Naive thymus-derived CD4-positive, alpha-beta T cell (primary cell): ENCODE data around the gene TIMP4. TPM values are rescaled to one million over a fixed set of nuclear protein-coding genes. Genes with fewer than 3 reads are reported as not detected.

Experiments
- ATAC-seq: fragments of 150-1000 bp; cut with Tn5 transposase; 2 replicates; pipeline ENCODE4 v1.10.0; 2021; ENCODE audit warnings: mild to moderate bottlenecking, moderate library complexity
- CTCF ChIA-PET: fragments of 350-600 bp; sonication (Branson Sonifier 250); formaldehyde crosslinking; loops from one replicate; lab custom pipeline; 2021; ENCODE audit warnings: antibody characterized with exemption; lab: Charles Lee
- POLR2A ChIA-PET: fragments of 350-600 bp; sonication (Branson Sonifier 250); formaldehyde crosslinking; loops from one replicate; lab custom pipeline; 2021; ENCODE audit warnings: antibody characterized with exemption, inconsistent platforms; lab: Charles Lee
- DNase-seq, 9 donors: peaks; one replicate each; pipeline versions ENCODE4 v3.0.0 to v3.0.0-alpha.2; 2020 to 2022; ENCODE audit warnings: mixed read lengths in 1 of 9
- H3K27ac ChIP-seq: one replicate; pipeline ENCODE4 v1.7.0; 2013; ENCODE audit warnings: mild to moderate bottlenecking, low read depth, low read length, moderate library complexity
- H3K27me3 ChIP-seq, 2 donors: one replicate each; pipeline ENCODE4 v1.7.0; 2013; ENCODE audit warnings: low read length in 2 of 2, mild to moderate bottlenecking in 2 of 2, moderate library complexity in 2 of 2; ENCODE audit not compliant: control insufficient read depth in 2 of 2, insufficient read depth in 2 of 2
- H3K36me3 ChIP-seq, 3 experiments: 1 replicate in 2 of 3; 2 replicates in 1 of 3; pipeline ENCODE4 v1.7.0; 2013; ENCODE audit warnings: low read length in 3 of 3, mild to moderate bottlenecking in 3 of 3, moderate library complexity in 1 of 3; ENCODE audit not compliant: insufficient read depth in 3 of 3, control insufficient read depth in 2 of 3
- H3K4me1 ChIP-seq, 2 donors: one replicate each; pipeline ENCODE4 v1.7.0; 2013; ENCODE audit warnings: low read length in 2 of 2, mild to moderate bottlenecking in 2 of 2, moderate library complexity in 1 of 2; ENCODE audit not compliant: control insufficient read depth in 2 of 2, insufficient read depth in 2 of 2
- H3K4me3 ChIP-seq: 2 replicates; pipeline ENCODE4 v1.7.0; 2013; ENCODE audit warnings: mild to moderate bottlenecking, low read length
- H3K9me3 ChIP-seq, 3 experiments: 1 replicate in 2 of 3; 2 replicates in 1 of 3; pipeline ENCODE4 v1.7.0; 2013; ENCODE audit warnings: low read length in 3 of 3; ENCODE audit not compliant: control insufficient read depth in 2 of 3
- H3K27ac Mint-ChIP-seq, 9 donors: one replicate each; pipeline ENCODE4 v1.8.0; 2020 to 2022; ENCODE audit warnings: mixed read lengths in 9 of 9, mild to moderate bottlenecking in 8 of 9, moderate library complexity in 5 of 9, inconsistent platforms in 2 of 9
- H3K27me3 Mint-ChIP-seq, 5 donors: one replicate each; pipeline ENCODE4 v1.8.0; 2021 to 2022; ENCODE audit warnings: mixed read lengths in 5 of 5, mild to moderate bottlenecking in 1 of 5
- H3K36me3 Mint-ChIP-seq, 5 donors: one replicate each; pipeline ENCODE4 v1.8.0; 2020 to 2022; ENCODE audit warnings: mixed read lengths in 5 of 5, mild to moderate bottlenecking in 3 of 5, inconsistent platforms in 1 of 5
- H3K4me1 Mint-ChIP-seq, 7 donors: one replicate each; pipeline ENCODE4 v1.8.0; 2020 to 2022; ENCODE audit warnings: mixed read lengths in 7 of 7, mild to moderate bottlenecking in 3 of 7, inconsistent platforms in 1 of 7
- H3K4me3 Mint-ChIP-seq, 10 donors: one replicate each; pipeline ENCODE4 v1.8.0; 2020 to 2022; ENCODE audit warnings: mild to moderate bottlenecking in 10 of 10, mixed read lengths in 10 of 10, moderate library complexity in 6 of 10, inconsistent platforms in 2 of 10
- H3K9me3 Mint-ChIP-seq, 11 donors: one replicate each; pipeline ENCODE4 v1.8.0; 2020 to 2022; ENCODE audit warnings: mixed read lengths in 11 of 11, mild to moderate bottlenecking in 4 of 11, inconsistent platforms in 1 of 11, moderate library complexity in 1 of 11
- intact Hi-C, 2 donors: fragments of 100-400 bp; cut with micrococcal nuclease; formaldehyde crosslinking; loops; one replicate each; pipeline ENCODE4 v1.15.1; 2023
- polyA plus RNA-seq, 2 donors: library from polyadenylated mRNA; unstranded; fragments of 300-500 nt; fragmentation: Illumina TruSeq; gene quantifications; one replicate each; pipeline ENCODE4 v1.2.3, GENCODE V29; 2021
- total RNA-seq, 6 experiments: library from RNA in 5 of 6; stranded (reverse) in 5 of 6; gene quantifications; 1 replicate in 5 of 6; 2 replicates in 1 of 6; pipeline ENCODE4 v1.2.3 and lab custom pipeline; 2021 to 2026

TIMP4 gene
- total and polyA plus RNA-seq, 7 experiments from 2014 or later = 0.53 TPM; not detected in 6

- ChIA-PET CTCF (interaction anchor here (0.6 kb wide), 1 partner anchor 11 kb away, joined by 7 read pairs; no protein-coding TSS in a partner anchor), POLR2A (no interaction called here)
- DNase-seq (peak in 2 of 9 donors; percentile 7 to 46), ATAC-seq (peak; percentile 70)
- no peak overlapping the region for H3K27ac ChIP-seq
- peaks cover 0 to 10% (median 0%) of the 10 kb centered on the region in 3 experiments for H3K9me3 ChIP-seq
- H3K27me3 Mint-ChIP-seq = no peaks in the 10 kb centered on the region
- H3K27me3 ChIP-seq = no peaks in the 10 kb centered on the region
- H3K4me1 Mint-ChIP-seq = peaks cover 0 to 9% (median 0%) of the 10 kb centered on the region in 7 donors
- no peak overlapping the region for H3K4me3 ChIP-seq
- no peaks in the 10 kb centered on the region for H3K36me3 ChIP-seq
- no peak overlapping the region for H3K27ac Mint-ChIP-seq
- no peak overlapping the region for H3K4me3 Mint-ChIP-seq
- H3K9me3 Mint-ChIP-seq = peaks cover 3 to 22% (median 11%) of the 10 kb centered on the region in 11 donors
- intact Hi-C loops = loop anchor here in 1 of 2 donors (1.0 kb wide), 1 partner anchor 41 kb away; no protein-coding TSS in a partner anchor
- no peaks in the 10 kb centered on the region for H3K4me1 ChIP-seq
- H3K36me3 Mint-ChIP-seq = peaks cover 0 to 7% (median 4%) of the 10 kb centered on the region in 5 donors
Observed at GRCh38 chr3:12175844-12176453, 17.2 kb upstream of the TIMP4 start.

DNA sequence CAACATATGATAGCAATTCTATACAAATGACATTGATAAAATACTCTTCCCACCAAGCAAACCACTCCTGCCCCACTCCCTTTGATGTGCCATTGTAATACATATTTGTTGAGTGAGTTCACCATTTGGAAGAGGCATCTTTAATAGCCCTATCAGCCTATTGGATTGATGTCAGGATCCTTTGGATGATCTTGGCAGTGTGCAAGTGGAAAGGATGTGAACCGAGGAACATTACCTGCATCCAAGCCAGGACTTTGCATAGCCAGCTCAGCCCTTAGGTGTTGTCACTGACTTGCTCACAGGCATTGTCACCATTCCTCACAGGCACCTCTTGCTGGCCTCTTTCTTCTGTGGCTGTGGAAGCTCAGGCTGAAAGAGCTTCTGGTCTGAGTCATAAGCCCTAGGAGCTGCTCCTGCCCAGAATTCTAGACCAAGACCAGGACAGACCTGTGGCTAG, 16.5 kb upstream of the TIMP4 start:
- ChIA-PET CTCF (no interaction called here), POLR2A (no interaction called here)
- Mint-ChIP-seq H3K9me3 (peaks cover 3 to 22% (median 11%) of the 10 kb centered on the region in 11 donors), H3K4me1 (peaks cover 0 to 9% (median 0%) of the 10 kb centered on the region in 7 donors), H3K27ac (no peak overlapping the region), H3K4me3 (no peak overlapping the region), H3K36me3 (peaks cover 0 to 7% (median 4%) of the 10 kb centered on the region in 5 donors), H3K27me3 (no peaks in the 10 kb centered on the region)
- ATAC-seq (no peak), DNase-seq (no peak)
- intact Hi-C loops = no loop called here
- Histone ChIP-seq H3K4me3 (no peak overlapping the region), H3K9me3 (peaks cover 0 to 10% (median 0%) of the 10 kb centered on the region in 3 experiments), H3K27me3 (no peaks in the 10 kb centered on the region), H3K36me3 (no peaks in the 10 kb centered on the region), H3K4me1 (no peaks in the 10 kb centered on the region), H3K27ac (no peak overlapping the region)

DNA sequence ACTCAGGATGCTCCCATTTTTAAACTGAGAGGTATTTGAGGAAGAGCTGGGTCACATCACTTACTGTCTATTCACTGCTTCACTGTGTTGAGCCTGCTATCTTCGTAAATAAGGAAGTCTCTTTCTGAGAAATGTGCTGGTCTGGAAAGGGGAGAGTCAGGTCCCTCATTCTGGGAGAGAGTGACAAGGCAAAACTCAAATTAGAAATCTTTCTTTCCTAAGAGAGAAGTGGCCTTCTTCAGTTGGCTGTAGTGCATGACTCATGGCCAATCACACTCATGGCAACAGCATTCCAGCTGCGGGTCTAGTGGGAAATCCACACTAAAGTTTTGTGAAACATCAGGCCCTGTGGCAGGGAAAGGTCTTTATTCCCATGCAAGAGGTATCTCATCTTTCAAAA, 11.5 kb upstream of the TIMP4 start:
- peaks cover 0 to 7% (median 4%) of the 10 kb centered on the region in 5 donors for H3K36me3 Mint-ChIP-seq
- POLR2A ChIA-PET = no interaction called here
- H3K4me3 Mint-ChIP-seq = no peak overlapping the region
- CTCF ChIA-PET = no interaction called here
- DNase-seq (no peak), ATAC-seq (peak; percentile 71)
- Histone ChIP-seq H3K4me3 (no peak overlapping the region), H3K36me3 (no peaks in the 10 kb centered on the region), H3K4me1 (no peaks in the 10 kb centered on the region), H3K9me3 (peaks cover 0 to 10% (median 0%) of the 10 kb centered on the region in 3 experiments), H3K27ac (no peak overlapping the region), H3K27me3 (no peaks in the 10 kb centered on the region)
- H3K9me3 Mint-ChIP-seq = peaks cover 3 to 22% (median 13%) of the 10 kb centered on the region in 11 donors
- H3K27ac Mint-ChIP-seq = no peak overlapping the region
- H3K4me1 Mint-ChIP-seq = no peaks in the 10 kb centered on the region
- intact Hi-C loops = no loop called here
- H3K27me3 Mint-ChIP-seq = peaks cover 0 to 4% (median 0%) of the 10 kb centered on the region in 5 donors

DNA sequence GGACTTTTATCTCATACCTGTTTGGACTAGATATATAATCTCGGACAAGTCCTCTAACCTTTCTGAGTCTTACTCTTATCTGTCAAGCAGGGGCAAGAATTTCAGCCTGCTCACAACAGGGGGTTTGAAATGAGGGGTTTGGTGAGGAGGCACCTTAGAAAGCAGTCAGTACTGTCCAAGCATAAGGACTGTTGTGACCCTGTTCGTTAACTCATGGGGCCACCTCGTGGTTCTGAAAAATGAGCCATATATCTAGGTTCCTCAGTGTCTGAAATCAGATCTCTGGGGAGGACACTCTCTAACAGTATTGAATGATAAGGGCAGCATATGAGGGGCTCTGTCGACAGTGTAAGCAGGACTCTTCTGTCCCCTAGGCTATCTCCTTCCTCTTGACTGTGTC, 7.2 kb upstream of the TIMP4 start:
- Mint-ChIP-seq H3K27ac (no peak overlapping the region), H3K4me1 (no peaks in the 10 kb centered on the region), H3K27me3 (peaks cover 0 to 9% (median 0%) of the 10 kb centered on the region in 5 donors), H3K4me3 (no peak overlapping the region), H3K9me3 (peaks cover 0 to 2% (median 0%) of the 10 kb centered on the region in 11 donors), H3K36me3 (no peaks in the 10 kb centered on the region)
- no peaks in the 10 kb centered on the region for H3K27me3 ChIP-seq
- H3K27ac ChIP-seq = no peak overlapping the region
- POLR2A ChIA-PET = no interaction called here
- H3K9me3 ChIP-seq = no peaks in the 10 kb centered on the region
- ATAC-seq (no peak), DNase-seq (no peak)
- no peaks in the 10 kb centered on the region for H3K4me1 ChIP-seq
- H3K36me3 ChIP-seq = no peaks in the 10 kb centered on the region
- CTCF ChIA-PET = no interaction called here
- H3K4me3 ChIP-seq = no peak overlapping the region
- intact Hi-C loops = no loop called here

DNA sequence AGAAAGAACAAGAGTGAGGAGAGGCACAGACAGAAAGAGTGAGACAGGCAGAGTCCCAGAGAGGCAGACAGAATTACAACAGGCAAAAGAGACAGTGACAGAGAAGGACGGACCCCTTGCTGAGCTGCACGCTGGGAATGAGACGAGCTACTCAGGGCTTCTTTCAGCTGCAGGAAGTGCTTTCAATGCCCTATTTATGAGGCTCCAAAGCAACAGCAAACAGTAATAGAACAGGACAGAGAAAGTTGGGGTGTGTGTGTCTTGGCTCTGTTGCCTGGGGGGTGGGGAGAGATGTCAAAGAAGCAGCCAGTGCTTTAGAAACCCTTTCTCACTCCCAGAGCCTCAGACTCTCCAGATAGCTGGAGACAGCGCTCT, 502 bp upstream of the TIMP4 start:
- H3K4me3 ChIP-seq = no peak overlapping the region
- H3K36me3 Mint-ChIP-seq = no peaks in the 10 kb centered on the region
- intact Hi-C loops = no loop called here
- H3K36me3 ChIP-seq = no peaks in the 10 kb centered on the region
- ChIA-PET CTCF (no interaction called here), POLR2A (no interaction called here)
- H3K27me3 Mint-ChIP-seq = peaks cover 11 to 29% (median 16%) of the 10 kb centered on the region in 5 donors
- peak overlapping the region in 7 of 10 donors; percentile 2 to 64 (median 21) for H3K4me3 Mint-ChIP-seq
- ATAC-seq (no peak), DNase-seq (no peak)
- H3K27ac Mint-ChIP-seq = no peak overlapping the region
- H3K9me3 Mint-ChIP-seq = no peaks in the 10 kb centered on the region
- H3K27me3 ChIP-seq = no peaks in the 10 kb centered on the region
- no peaks in the 10 kb centered on the region for H3K9me3 ChIP-seq
- no peak overlapping the region for H3K27ac ChIP-seq
- peaks cover 0 to 8% (median 5%) of the 10 kb centered on the region in 7 donors for H3K4me1 Mint-ChIP-seq
- no peaks in the 10 kb centered on the region for H3K4me1 ChIP-seq

DNA sequence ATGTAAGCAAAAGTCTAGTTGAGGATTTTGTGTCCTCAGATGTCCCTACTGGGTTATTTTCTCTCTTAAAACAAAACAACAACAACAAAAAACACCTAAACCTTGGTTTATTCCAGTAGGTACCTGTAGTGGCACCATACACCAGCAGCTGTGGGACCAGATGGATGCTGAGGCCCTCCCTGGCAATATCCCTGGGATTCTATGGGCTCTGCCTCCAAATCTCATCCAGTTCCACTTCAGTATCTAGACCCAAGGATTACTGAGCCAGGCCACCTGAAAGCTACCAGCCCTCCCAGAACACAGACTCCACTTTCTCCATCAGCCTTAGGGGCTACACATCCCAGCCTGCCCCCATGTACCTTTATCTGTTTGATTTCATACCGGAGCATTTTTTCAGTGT, 1.7 kb downstream of the TIMP4 start:
- Histone ChIP-seq H3K36me3 (no peaks in the 10 kb centered on the region), H3K27me3 (no peaks in the 10 kb centered on the region), H3K9me3 (no peaks in the 10 kb centered on the region), H3K27ac (no peak overlapping the region), H3K4me3 (no peak overlapping the region), H3K4me1 (no peaks in the 10 kb centered on the region)
- Mint-ChIP-seq H3K9me3 (no peaks in the 10 kb centered on the region), H3K4me1 (peaks cover 0 to 8% (median 5%) of the 10 kb centered on the region in 7 donors), H3K4me3 (no peak overlapping the region), H3K27me3 (peaks cover 11 to 25% (median 15%) of the 10 kb centered on the region in 5 donors), H3K27ac (no peak overlapping the region), H3K36me3 (no peaks in the 10 kb centered on the region)
- DNase-seq = no peak
- intact Hi-C loops = no loop called here
- ChIA-PET POLR2A (no interaction called here), CTCF (no interaction called here)
- no peak for ATAC-seq

DNA sequence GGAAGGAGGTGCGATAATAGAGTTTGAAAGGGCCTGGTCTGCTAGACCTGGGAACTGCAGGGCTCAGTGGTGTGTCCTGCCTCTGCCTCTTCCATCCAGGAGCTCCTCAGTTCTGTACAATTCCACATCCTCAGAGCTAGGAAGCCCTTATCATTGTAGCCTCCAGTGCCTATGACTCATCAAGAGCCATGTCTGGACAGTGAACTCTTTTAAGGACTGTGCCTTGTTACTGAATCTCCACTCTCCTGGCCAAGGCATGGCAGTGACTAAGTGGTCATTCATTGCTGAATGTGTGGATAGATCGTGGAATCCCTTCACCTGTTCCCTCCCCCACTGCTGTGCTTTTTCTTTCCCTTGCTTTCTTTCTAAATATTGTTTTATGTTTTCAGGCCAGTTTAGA, 2.9 kb downstream of the TIMP4 start:
- H3K9me3 Mint-ChIP-seq = no peaks in the 10 kb centered on the region
- no peak overlapping the region for H3K27ac Mint-ChIP-seq
- POLR2A ChIA-PET = no interaction called here
- H3K36me3 Mint-ChIP-seq = no peaks in the 10 kb centered on the region
- Histone ChIP-seq H3K27ac (no peak overlapping the region), H3K36me3 (no peaks in the 10 kb centered on the region), H3K27me3 (no peaks in the 10 kb centered on the region), H3K9me3 (no peaks in the 10 kb centered on the region), H3K4me3 (no peak overlapping the region), H3K4me1 (no peaks in the 10 kb centered on the region)
- intact Hi-C loops = no loop called here
- H3K4me1 Mint-ChIP-seq = peaks cover 0 to 8% (median 5%) of the 10 kb centered on the region in 7 donors
- H3K27me3 Mint-ChIP-seq = peaks cover 11 to 25% (median 14%) of the 10 kb centered on the region in 5 donors
- CTCF ChIA-PET = no interaction called here
- H3K4me3 Mint-ChIP-seq = no peak overlapping the region
- no peak for DNase-seq
- ATAC-seq = no peak
